ENCODE data around the gene SSTR5.

DNA sequence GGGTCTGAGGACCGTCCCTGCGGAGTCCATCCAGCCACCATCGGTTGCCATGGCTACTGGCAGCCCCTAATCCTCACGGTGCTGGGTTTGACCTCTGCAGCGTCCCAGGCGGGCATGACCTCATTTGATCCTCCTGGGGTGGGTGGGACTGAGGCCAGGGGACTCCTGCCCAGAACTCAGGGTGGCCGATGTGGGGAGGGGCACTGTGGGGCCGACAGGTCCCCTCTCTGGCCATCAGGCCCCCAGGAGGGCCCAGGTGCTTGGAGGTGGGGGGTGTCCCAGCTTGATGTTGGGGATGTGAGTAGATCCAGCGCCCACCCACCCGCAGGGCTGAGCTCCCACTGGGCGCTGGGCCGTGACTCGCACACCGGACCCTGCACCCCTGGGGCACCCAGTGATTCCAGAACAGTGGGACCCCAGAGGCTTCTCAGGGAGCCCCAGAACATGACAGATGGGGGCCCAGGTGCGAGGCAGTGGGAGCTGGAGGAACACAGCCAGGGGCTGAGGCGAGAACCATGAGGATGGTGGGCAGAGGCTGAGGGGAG lies 1.6 kb upstream of the SSTR5 start:
- TF ChIP-seq POLR2A (IDR thresholded peaks at IDR 0.05; ENCODE audit: low read depth, low read length) (no peak), POLR2AphosphoS5 (IDR thresholded peaks at IDR 0.05; ENCODE audit: low read depth, low read length) (no peak)
